Measurements from ENCODE around the gene CAMK2B. TPM values are rescaled to one million over a fixed set of nuclear protein-coding genes. Genes with fewer than 3 reads are reported as not detected.

Gene CAMK2B
- polyA plus RNA-seq, 3 donors, result 0.13 TPM; not detected in 2

DNA sequence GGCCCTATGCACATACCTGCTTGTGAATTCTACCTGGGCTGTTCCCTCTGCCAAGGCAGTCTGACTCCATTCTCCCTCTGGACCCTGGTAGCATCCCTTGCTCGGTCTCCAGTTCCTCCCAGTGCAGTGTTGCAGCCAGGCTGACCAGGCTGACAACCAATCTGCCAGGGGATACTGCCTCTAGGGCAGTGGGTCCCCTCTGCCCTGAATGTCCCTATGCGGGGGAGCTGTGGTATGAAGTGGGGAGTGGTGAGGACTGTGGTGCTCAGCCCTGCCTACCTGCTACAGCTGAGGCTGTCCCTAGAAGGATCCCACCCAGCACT lies 48.0 kb upstream of the CAMK2B start:
- intact Hi-C loops (cut with micrococcal nuclease), result no loop called here
- H3K4me1 Mint-ChIP-seq, result peaks cover 11% of the 10 kb centered on the region
- no peak overlapping the region for H3K4me2 ChIP-seq (replicated peaks; ENCODE audit: extremely low read depth, low read length, poor library complexity, severe bottlenecking)
- H3K27ac Mint-ChIP-seq, result peak overlapping the region in 1 of 7 donors; percentile 41
- H3K9me3 Mint-ChIP-seq, result peaks cover 0 to 7% (median 2%) of the 10 kb centered on the region in 7 donors
- H3K4me3 ChIP-seq (replicated peaks in 1 of 3; ENCODE audit: low read depth in 2 of 3, low read length in 3 of 3), result no peak overlapping the region
- no peaks in the 10 kb centered on the region for H3K36me3 ChIP-seq (replicated peaks in 1 of 2; ENCODE audit: control insufficient read depth in 1 of 2, insufficient read depth in 2 of 2, low read length in 2 of 2)
- H3K27me3 ChIP-seq (ENCODE audit: control insufficient read depth in 2 of 2, insufficient read depth in 2 of 2, low read length in 2 of 2), result peaks cover 0 to 6% of the 10 kb centered on the region in 2 donors
- H3K9ac ChIP-seq (ENCODE audit: insufficient read depth, low read length, poor library complexity, severe bottlenecking), result no peak overlapping the region
- DNase-seq, result no peak
- no peaks in the 10 kb centered on the region for H3K79me2 ChIP-seq (ENCODE audit: insufficient read depth, low read length)
- H3K27me3 Mint-ChIP-seq (ENCODE audit: low read depth in 3 of 3), result peaks cover 21 to 49% (median 36%) of the 10 kb centered on the region in 3 donors
- TF ChIP-seq, protein P1, sequence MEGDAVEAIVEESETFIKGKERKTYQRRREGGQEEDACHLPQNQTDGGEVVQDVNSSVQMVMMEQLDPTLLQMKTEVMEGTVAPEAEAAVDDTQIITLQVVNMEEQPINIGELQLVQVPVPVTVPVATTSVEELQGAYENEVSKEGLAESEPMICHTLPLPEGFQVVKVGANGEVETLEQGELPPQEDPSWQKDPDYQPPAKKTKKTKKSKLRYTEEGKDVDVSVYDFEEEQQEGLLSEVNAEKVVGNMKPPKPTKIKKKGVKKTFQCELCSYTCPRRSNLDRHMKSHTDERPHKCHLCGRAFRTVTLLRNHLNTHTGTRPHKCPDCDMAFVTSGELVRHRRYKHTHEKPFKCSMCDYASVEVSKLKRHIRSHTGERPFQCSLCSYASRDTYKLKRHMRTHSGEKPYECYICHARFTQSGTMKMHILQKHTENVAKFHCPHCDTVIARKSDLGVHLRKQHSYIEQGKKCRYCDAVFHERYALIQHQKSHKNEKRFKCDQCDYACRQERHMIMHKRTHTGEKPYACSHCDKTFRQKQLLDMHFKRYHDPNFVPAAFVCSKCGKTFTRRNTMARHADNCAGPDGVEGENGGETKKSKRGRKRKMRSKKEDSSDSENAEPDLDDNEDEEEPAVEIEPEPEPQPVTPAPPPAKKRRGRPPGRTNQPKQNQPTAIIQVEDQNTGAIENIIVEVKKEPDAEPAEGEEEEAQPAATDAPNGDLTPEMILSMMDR (IDR thresholded peaks at IDR 0.05), result no peak
- H2AFZ ChIP-seq (ENCODE audit: insufficient read depth, low read depth, low read length, poor library complexity, severe bottlenecking), result no peak overlapping the region
- no peaks in the 10 kb centered on the region for H3K36me3 Mint-ChIP-seq
- H3K9me3 ChIP-seq (replicated peaks in 1 of 2; ENCODE audit: control insufficient read depth in 1 of 2, insufficient read depth in 1 of 2, low read length in 2 of 2), result no peaks in the 10 kb centered on the region
- H3K27ac ChIP-seq (ENCODE audit: low read depth in 1 of 2, low read length in 2 of 2), result no peak overlapping the region
- no peak overlapping the region for H3K4me3 Mint-ChIP-seq
- H3K4me1 ChIP-seq (ENCODE audit: control insufficient read depth in 1 of 2, insufficient read depth in 2 of 2, low read length in 2 of 2), result peaks cover 9 to 13% of the 10 kb centered on the region in 2 donors
- no peaks in the 10 kb centered on the region for H4K20me1 ChIP-seq (ENCODE audit: insufficient read depth, low read length)
- no CpG with 5 or more reads among the region's 2 CpGs for WGBS (ENCODE audit: insufficient coverage)

DNA sequence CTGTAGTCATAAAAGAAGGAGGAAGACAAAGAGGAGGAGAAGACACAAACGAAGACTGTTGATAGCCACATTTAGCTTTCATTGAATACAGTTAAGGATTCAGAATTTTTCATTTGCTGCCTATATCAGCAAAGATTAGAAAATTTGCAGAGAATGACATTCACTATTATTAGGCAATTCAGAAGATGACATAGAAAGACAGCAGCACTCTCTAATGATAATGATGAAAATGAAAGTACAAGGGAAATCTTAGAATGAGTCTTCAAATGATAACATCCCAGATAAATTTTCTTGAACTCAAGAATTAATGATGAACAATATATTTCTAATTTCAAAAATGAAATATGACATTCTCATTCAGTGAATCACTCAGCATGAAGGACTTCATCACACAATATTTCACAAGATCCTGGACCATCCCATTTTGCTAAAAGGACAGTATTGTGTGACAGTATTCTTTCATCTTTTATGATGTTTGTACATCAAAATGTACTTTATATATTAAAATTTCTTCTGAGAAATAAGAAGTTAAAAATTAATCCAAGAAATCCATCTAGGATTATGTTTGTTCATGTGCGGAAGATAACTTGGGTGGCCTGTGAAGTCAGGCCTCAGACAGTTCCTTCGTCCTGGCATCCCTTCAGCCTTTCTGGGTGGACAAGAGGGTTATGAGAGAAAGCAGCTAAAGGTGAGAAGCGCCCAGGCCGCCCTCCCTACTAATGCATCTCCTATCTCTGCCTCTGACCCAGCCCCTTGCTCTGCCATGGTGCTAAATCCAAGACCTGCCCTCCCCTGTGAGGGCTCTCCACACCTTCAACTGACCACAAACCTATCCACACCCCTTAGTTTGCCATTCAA lies 47.4 kb upstream of the CAMK2B start:
- no peaks in the 10 kb centered on the region for H3K79me2 ChIP-seq (ENCODE audit: insufficient read depth, low read length)
- peaks cover 0 to 6% of the 10 kb centered on the region in 2 donors for H3K27me3 ChIP-seq (ENCODE audit: control insufficient read depth in 2 of 2, insufficient read depth in 2 of 2, low read length in 2 of 2)
- H3K4me2 ChIP-seq (replicated peaks; ENCODE audit: extremely low read depth, low read length, poor library complexity, severe bottlenecking), result no peak overlapping the region
- no peak for DNase-seq
- H3K9ac ChIP-seq (ENCODE audit: insufficient read depth, low read length, poor library complexity, severe bottlenecking), result no peak overlapping the region
- no peaks in the 10 kb centered on the region for H3K9me3 ChIP-seq (replicated peaks in 1 of 2; ENCODE audit: control insufficient read depth in 1 of 2, insufficient read depth in 1 of 2, low read length in 2 of 2)
- Mint-ChIP-seq H3K4me3 (no peak overlapping the region), H3K4me1 (peaks cover 5% of the 10 kb centered on the region), H3K36me3 (no peaks in the 10 kb centered on the region), H3K27ac (no peak overlapping the region), H3K9me3 (peaks cover 0 to 7% (median 2%) of the 10 kb centered on the region in 7 donors), H3K27me3 (ENCODE audit: low read depth in 3 of 3) (peaks cover 24 to 54% (median 40%) of the 10 kb centered on the region in 3 donors)
- intact Hi-C loops (cut with micrococcal nuclease), result no loop called here
- no peak overlapping the region for H3K27ac ChIP-seq (ENCODE audit: low read depth in 1 of 2, low read length in 2 of 2)
- H3K4me1 ChIP-seq (ENCODE audit: control insufficient read depth in 1 of 2, insufficient read depth in 2 of 2, low read length in 2 of 2), result peaks cover 4 to 7% of the 10 kb centered on the region in 2 donors
- H3K36me3 ChIP-seq (replicated peaks in 1 of 2; ENCODE audit: control insufficient read depth in 1 of 2, insufficient read depth in 2 of 2, low read length in 2 of 2), result no peaks in the 10 kb centered on the region
- WGBS (ENCODE audit: insufficient coverage), result 60% methylated on average over 1 of the region's 5 CpGs
- H3K4me3 ChIP-seq (replicated peaks in 1 of 3; ENCODE audit: low read depth in 2 of 3, low read length in 3 of 3), result no peak overlapping the region
- no peaks in the 10 kb centered on the region for H4K20me1 ChIP-seq (ENCODE audit: insufficient read depth, low read length)
- TF ChIP-seq, protein P1 (IDR thresholded peaks at IDR 0.05), result no peak
- no peak overlapping the region for H2AFZ ChIP-seq (ENCODE audit: insufficient read depth, low read depth, low read length, poor library complexity, severe bottlenecking)

All from CD14-positive monocyte (primary cell).